Tibial nerve (tissue), 4 donors: ENCODE measurements around the gene RNF220. TPM values are rescaled to one million over a fixed set of nuclear protein-coding genes. Genes with fewer than 3 reads are reported as not detected.

ENCODE experiments used
- DNase-seq, 2 donors: peaks; one replicate each; pipeline ENCODE4 v3.0.0-alpha.2; 2019; ENCODE audit warnings: low spot score in 2 of 2
- H3K27ac ChIP-seq, 4 donors: fragments of 200-600 bp; sonication (generic) in 3 of 4; one replicate each; pipeline ENCODE4 v1.5.1; 2017 to 2019; ENCODE audit warnings: mild to moderate bottlenecking in 1 of 4
- H3K27me3 ChIP-seq, 2 donors: fragments of 200-600 bp; sonication (generic) in 1 of 2; one replicate each; pipeline versions ENCODE4 v1.5.1 to v1.6.0; 2017 to 2019
- H3K36me3 ChIP-seq, 3 donors: fragments of 200-600 bp; sonication (generic); one replicate each; pipeline ENCODE4 v1.5.1; 2018 to 2019
- H3K4me1 ChIP-seq, 4 donors: fragments of 200-600 bp; sonication (generic) in 3 of 4; one replicate each; pipeline ENCODE4 v1.5.1; 2017 to 2019
- H3K4me3 ChIP-seq, 4 donors: fragments of 200-600 bp; sonication (generic) in 3 of 4; one replicate each; pipeline ENCODE4 v1.5.1; 2017 to 2019; ENCODE audit warnings: mild to moderate bottlenecking in 1 of 4, moderate library complexity in 1 of 4
- H3K9me3 ChIP-seq, 4 donors: fragments of 200-600 bp; sonication (generic) in 3 of 4; one replicate each; pipeline ENCODE4 v1.5.1; 2017 to 2019
- EP300 ChIP-seq, 2 donors: sonication (generic); formaldehyde crosslinking; IDR thresholded peaks; one replicate each; pipeline ENCODE4 v1.6.1; 2017; ENCODE audit warnings: antibody characterized with exemption in 2 of 2, mild to moderate bottlenecking in 1 of 2
- POLR2A ChIP-seq, 2 donors: fragments of 450-650 bp; IDR thresholded peaks; one replicate each; pipeline ENCODE4 v1.6.1; 2017; ENCODE audit warnings: antibody characterized with exemption in 2 of 2, mild to moderate bottlenecking in 2 of 2, moderate library complexity in 2 of 2
- WGBS, 2 donors: methylation state at CpG; one replicate each; pipeline ENCODE4 v1.1.5; 2018; 5-methylcytosine and 5-hydroxymethylcytosine counted together
- total RNA-seq, 4 donors: library from RNA; depleted of rRNA; stranded (reverse); fragments of >200 nt; gene quantifications; one replicate each; pipeline ENCODE4 v1.1.0, GENCODE V29; 2016
- TF ChIP-seq, protein P1 (sequence below), 5 experiments: fragments of 200-600 bp in 3 of 5; fragments of 450-650 bp in 2 of 5; sonication (generic) in 3 of 5; IDR thresholded peaks; one replicate each; pipeline ENCODE4 v1.5.1; 2016 to 2019; ENCODE audit warnings: antibody characterized with exemption in 5 of 5, mild to moderate bottlenecking in 3 of 5, moderate library complexity in 2 of 5

Gene RNF220
- total RNA-seq, 4 donors from 2014 or later = 110 to 151 (median 114) TPM

DNA sequence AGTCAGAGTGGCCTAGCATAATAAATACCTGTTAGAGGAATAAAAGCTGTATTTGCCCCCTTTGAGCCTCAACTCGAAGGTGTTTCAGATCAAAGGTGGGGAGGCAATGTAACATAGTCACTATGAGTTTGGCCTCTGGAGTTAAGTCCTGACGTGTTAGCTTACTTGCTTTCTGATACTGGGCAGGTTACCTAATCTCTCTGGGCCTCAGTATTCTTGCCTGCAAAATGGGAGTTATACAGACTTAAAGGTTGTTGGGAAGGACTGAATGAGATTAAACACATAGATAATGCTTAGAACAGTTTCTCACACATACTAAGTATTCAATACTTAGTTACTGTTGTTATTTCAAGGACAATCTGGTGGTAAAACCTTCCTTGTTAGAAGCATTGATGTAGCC, 15.5 kb downstream of the RNF220 start:
- DNase-seq = no peak
- 74 to 82% methylated on average over 2 of the region's 2 CpGs for WGBS, 2 donors
- H3K4me1 ChIP-seq = peaks cover 0 to 38% (median 13%) of the 10 kb centered on the region in 4 donors

GRCh38 chr1:44421446-44421884, 16.4 kb downstream of the RNF220 start:
- peak overlapping the region in 2 of 4 donors; percentile 36 to 46 for H3K27ac ChIP-seq
- H3K4me3 ChIP-seq = no peak overlapping the region
- H3K9me3 ChIP-seq = no peaks in the 10 kb centered on the region
- no peaks in the 10 kb centered on the region for H3K36me3 ChIP-seq
- DNase-seq = no peak
- WGBS, 2 donors = 37 to 38% methylated on average over 4 of the region's 4 CpGs
- H3K4me1 ChIP-seq = peaks cover 0 to 38% (median 13%) of the 10 kb centered on the region in 4 donors
- peaks cover 0 to 68% of the 10 kb centered on the region in 2 donors for H3K27me3 ChIP-seq
- TF ChIP-seq, protein P1, sequence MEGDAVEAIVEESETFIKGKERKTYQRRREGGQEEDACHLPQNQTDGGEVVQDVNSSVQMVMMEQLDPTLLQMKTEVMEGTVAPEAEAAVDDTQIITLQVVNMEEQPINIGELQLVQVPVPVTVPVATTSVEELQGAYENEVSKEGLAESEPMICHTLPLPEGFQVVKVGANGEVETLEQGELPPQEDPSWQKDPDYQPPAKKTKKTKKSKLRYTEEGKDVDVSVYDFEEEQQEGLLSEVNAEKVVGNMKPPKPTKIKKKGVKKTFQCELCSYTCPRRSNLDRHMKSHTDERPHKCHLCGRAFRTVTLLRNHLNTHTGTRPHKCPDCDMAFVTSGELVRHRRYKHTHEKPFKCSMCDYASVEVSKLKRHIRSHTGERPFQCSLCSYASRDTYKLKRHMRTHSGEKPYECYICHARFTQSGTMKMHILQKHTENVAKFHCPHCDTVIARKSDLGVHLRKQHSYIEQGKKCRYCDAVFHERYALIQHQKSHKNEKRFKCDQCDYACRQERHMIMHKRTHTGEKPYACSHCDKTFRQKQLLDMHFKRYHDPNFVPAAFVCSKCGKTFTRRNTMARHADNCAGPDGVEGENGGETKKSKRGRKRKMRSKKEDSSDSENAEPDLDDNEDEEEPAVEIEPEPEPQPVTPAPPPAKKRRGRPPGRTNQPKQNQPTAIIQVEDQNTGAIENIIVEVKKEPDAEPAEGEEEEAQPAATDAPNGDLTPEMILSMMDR (IDR thresholded peaks at IDR 0.05) = no peak
- TF ChIP-seq EP300 (IDR thresholded peaks at IDR 0.05) = no peak
- TF ChIP-seq POLR2A (IDR thresholded peaks at IDR 0.05) = no peak

More for the DNA sequence above, 15.5 kb downstream of the RNF220 start:
- Histone ChIP-seq H3K4me3 (no peak overlapping the region), H3K27ac (no peak overlapping the region), H3K36me3 (no peaks in the 10 kb centered on the region), H3K9me3 (no peaks in the 10 kb centered on the region), H3K27me3 (peaks cover 0 to 70% of the 10 kb centered on the region in 2 donors)
- TF ChIP-seq, protein P1 (IDR thresholded peaks at IDR 0.05) = no peak
- TF ChIP-seq POLR2A (IDR thresholded peaks at IDR 0.05) = no peak
- TF ChIP-seq EP300 (IDR thresholded peaks at IDR 0.05) = no peak

DNA sequence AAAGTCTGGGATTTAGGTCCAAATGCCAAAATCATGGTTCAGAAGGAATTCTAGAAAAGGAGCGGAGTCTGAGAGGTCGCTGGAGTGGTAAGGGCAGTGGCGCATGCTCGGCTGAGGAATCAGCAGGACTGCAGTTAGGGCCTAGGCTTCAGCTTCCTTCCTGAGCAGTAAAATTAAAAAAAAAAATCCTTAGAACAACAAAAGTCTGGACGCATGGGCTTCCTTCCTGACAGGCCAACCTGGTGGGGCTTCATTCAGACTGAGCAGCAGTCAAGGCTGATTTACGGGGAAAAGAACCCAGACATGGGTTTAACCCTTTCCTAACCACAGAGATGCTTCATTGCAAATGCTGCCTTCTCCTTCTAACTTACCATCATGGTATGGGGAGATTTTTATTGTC, 17.1 kb downstream of the RNF220 start:
- peak overlapping the region in 2 of 4 donors; percentile 36 to 46 for H3K27ac ChIP-seq
- WGBS, 2 donors = 49 to 55% methylated on average over 6 of the region's 6 CpGs
- no peaks in the 10 kb centered on the region for H3K36me3 ChIP-seq
- peaks cover 0 to 34% (median 12%) of the 10 kb centered on the region in 4 donors for H3K4me1 ChIP-seq
- H3K27me3 ChIP-seq = peaks cover 0 to 68% of the 10 kb centered on the region in 2 donors
- DNase-seq = no peak
- TF ChIP-seq POLR2A (IDR thresholded peaks at IDR 0.05) (no peak), EP300 (IDR thresholded peaks at IDR 0.05) (no peak)
- TF ChIP-seq, protein P1 (IDR thresholded peaks at IDR 0.05) = no peak
- H3K9me3 ChIP-seq = no peaks in the 10 kb centered on the region
- no peak overlapping the region for H3K4me3 ChIP-seq

DNA sequence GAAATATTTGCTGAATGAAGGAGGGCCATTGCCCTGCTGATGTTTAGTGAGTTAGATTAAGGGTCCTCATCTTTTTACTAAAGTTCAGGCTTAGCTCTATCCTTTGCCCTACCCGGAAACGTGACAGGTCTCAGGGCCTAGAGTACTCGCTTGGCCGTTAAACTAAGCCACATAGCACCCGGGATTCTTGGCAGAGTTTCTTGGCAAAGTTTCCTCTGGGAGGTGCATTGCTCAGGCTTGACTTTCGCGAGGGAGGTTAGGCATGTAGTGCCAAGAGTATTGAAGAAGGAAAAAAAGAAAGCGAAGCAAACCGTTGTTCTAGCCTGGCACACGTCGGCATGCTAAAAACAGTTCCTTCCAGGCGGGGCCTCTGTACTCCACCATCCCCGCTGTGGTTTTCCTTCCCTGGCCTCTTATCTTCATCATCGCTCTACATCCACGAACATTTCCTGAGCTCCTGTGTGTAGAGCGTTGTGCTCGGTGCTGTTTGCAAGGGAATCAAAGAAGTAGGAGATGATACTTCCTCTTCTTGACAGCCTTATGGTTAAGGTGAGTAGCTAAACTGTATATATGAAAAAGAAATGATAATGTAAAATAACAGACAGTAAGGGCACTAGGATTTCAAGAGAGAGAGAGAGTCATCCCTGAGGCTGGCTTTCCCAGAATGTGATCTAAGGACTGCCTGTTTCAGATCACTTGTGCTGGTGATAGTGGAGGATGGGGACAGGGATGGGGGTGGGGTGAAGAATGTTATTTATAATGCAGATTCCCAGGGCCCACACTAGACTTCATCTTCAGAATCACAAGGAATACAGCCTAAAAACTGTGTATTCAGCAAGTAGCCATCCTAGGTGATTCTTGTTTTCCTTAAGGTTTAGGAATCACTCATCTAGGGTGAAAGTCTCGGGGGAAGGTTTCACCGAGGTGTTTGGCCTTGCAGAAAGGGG, 18.8 kb downstream of the RNF220 start:
- Histone ChIP-seq H3K4me1 (peaks cover 0 to 18% (median 2%) of the 10 kb centered on the region in 4 donors), H3K4me3 (no peak overlapping the region), H3K9me3 (no peaks in the 10 kb centered on the region), H3K36me3 (no peaks in the 10 kb centered on the region), H3K27ac (peak overlapping the region in 3 of 4 donors; percentile 13 to 57 (median 19)), H3K27me3 (peaks cover 0 to 66% of the 10 kb centered on the region in 2 donors)
- DNase-seq = no peak
- TF ChIP-seq EP300 (IDR thresholded peaks at IDR 0.05) (no peak), POLR2A (IDR thresholded peaks at IDR 0.05) (no peak)
- TF ChIP-seq, protein P1 (IDR thresholded peaks at IDR 0.05) = no peak
- 26 to 27% methylated on average over 19 of the region's 19 CpGs for WGBS, 2 donors

DNA sequence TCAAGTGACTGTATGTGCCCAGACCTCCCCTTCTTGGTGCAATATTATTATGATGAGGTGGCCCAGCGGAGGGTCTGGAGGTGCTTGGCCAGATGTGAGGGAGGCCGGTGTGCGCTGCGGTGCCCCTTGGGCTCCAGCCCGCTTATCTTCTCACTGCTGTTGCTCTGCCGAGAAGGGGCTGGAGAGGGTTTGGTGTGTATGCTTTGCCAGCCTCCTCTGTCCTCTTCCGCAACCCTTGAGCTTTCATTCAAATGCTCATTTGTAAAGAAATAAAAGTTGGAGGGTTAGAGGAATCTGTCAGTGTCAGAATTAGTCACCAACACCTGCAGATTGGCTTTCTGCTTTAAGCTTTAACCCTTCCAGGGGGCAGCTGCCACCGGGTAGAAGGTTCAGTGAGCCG, 19.7 kb downstream of the RNF220 start:
- Histone ChIP-seq H3K4me3 (no peak overlapping the region), H3K9me3 (no peaks in the 10 kb centered on the region), H3K27me3 (peaks cover 0 to 63% of the 10 kb centered on the region in 2 donors), H3K4me1 (peaks cover 0 to 18% (median 2%) of the 10 kb centered on the region in 4 donors), H3K27ac (peak overlapping the region in 1 of 4 donors; percentile 57), H3K36me3 (no peaks in the 10 kb centered on the region)
- DNase-seq = no peak
- 82% methylated on average over 9 of the region's 9 CpGs for WGBS, 2 donors
- TF ChIP-seq POLR2A (IDR thresholded peaks at IDR 0.05) = no peak
- TF ChIP-seq, protein P1 (IDR thresholded peaks at IDR 0.05) = no peak
- TF ChIP-seq EP300 (IDR thresholded peaks at IDR 0.05) = no peak
